GM12878 (cell line): ENCODE data around the gene AVEN. TPM values are rescaled to one million over a fixed set of nuclear protein-coding genes. Genes with fewer than 3 reads are reported as not detected.

ENCODE experiments used
- ATAC-seq: fragments of 200-7000 bp; cut with Tn5 transposase; 3 replicates; pipeline ENCODE4 v1.9.1; 2020; ENCODE audit warnings: mild to moderate bottlenecking, moderate library complexity
- BruUV-seq: library from RNA; stranded (reverse); fragments of 400-500 nt; replicated peaks from 2 replicates; lab custom pipeline; 2021; lab: Mats Ljungman, UMichigan
- CTCF ChIA-PET: fragments of 300-600 bp; sonication (Branson Sonifier 250); formaldehyde crosslinking; extraction: SDS; loops from one replicate; lab custom pipeline; 2021; ENCODE audit warnings: inconsistent platforms; lab: Yijun Ruan, JAX
- POLR2A ChIA-PET: fragments of 350-600 bp; formaldehyde crosslinking; extraction: SDS; loops from one replicate; lab custom pipeline; 2021; ENCODE audit warnings: inconsistent platforms; lab: Charles Lee
- RAD21 ChIA-PET: fragments of 300-600 bp; sonication (Branson Sonifier 250); formaldehyde crosslinking; loops from one replicate; lab custom pipeline; 2023; ENCODE audit warnings: antibody characterized with exemption; ENCODE audit not compliant: unreplicated experiment; lab: Charles Lee
- SMC1A ChIA-PET: fragments of 300-600 bp; sonication (Branson Sonifier 250); formaldehyde crosslinking; loops from one replicate; lab custom pipeline; 2023; ENCODE audit not compliant: unreplicated experiment, uncharacterized antibody; lab: Charles Lee
- DNase-seq: peaks from one replicate; pipeline ENCODE4 v3.0.0-alpha.2; 2011; ENCODE audit warnings: low read depth, low spot score
- FAIRE-seq: peaks from 3 replicates; lab custom pipeline; 2011; peaks lifted over from hg19 to GRCh38; lab: Jason Lieb, UNC
- H2AFZ ChIP-seq: 2 replicates; pipeline ENCODE4 v1.6.0; 2011; ENCODE audit warnings: low read depth, low read length, control low read depth; ENCODE audit not compliant: control insufficient read depth
- H3K27ac ChIP-seq: 2 replicates; pipeline ENCODE4 v1.5.1; 2011; ENCODE audit warnings: control low read depth; ENCODE audit not compliant: control insufficient read depth, insufficient read depth
- H3K27me3 ChIP-seq, 2 experiments: replicated peaks in 1 of 2; 2 replicates each; pipeline versions ENCODE4 v1.6.0 to v1.6.1; 2011; ENCODE audit warnings: low read length in 1 of 2; ENCODE audit not compliant: control insufficient read depth in 2 of 2, insufficient read depth in 2 of 2
- H3K36me3 ChIP-seq, 2 experiments: 2 replicates each; pipeline ENCODE4 v1.5.1; 2011; ENCODE audit warnings: low read length in 1 of 2; ENCODE audit not compliant: control insufficient read depth in 2 of 2, insufficient read depth in 2 of 2
- H3K4me1 ChIP-seq: 2 replicates; pipeline ENCODE4 v1.6.1; 2011; ENCODE audit warnings: mild to moderate bottlenecking, low read length, moderate library complexity, mixed read lengths; ENCODE audit not compliant: control insufficient read depth, insufficient read depth
- H3K4me2 ChIP-seq: 2 replicates; pipeline ENCODE4 v1.6.0; 2011; ENCODE audit warnings: control low read depth; ENCODE audit not compliant: control insufficient read depth, insufficient read depth
- H3K4me3 ChIP-seq: fragments of 200-600 bp; sonication (generic); 2 replicates; pipeline ENCODE4 v1.5.1; 2016
- H3K79me2 ChIP-seq: 2 replicates; pipeline ENCODE4 v1.6.0; 2011; ENCODE audit warnings: low read length; ENCODE audit not compliant: control insufficient read depth, insufficient read depth
- H3K9ac ChIP-seq: 2 replicates; pipeline ENCODE4 v1.8.0; 2011; ENCODE audit warnings: low read length, control low read depth, mixed read lengths; ENCODE audit not compliant: control insufficient read depth, insufficient read depth
- H3K9me3 ChIP-seq: replicated peaks from 3 replicates; pipeline ENCODE4 v1.5.1; 2011; ENCODE audit warnings: mild to moderate bottlenecking, low read length; ENCODE audit not compliant: control insufficient read depth, insufficient read depth
- H4K20me1 ChIP-seq: 2 replicates; pipeline ENCODE4 v1.6.0; 2011; ENCODE audit not compliant: control insufficient read depth, insufficient read depth
- BCL11A ChIP-seq: IDR thresholded peaks from 2 replicates; pipeline ENCODE4 v1.6.1; 2011; ENCODE audit warnings: low read depth, low read length
- ESRRA ChIP-seq: IDR thresholded peaks from 2 replicates; pipeline ENCODE4 v1.6.1; 2012; ENCODE audit warnings: mild to moderate bottlenecking, low read length, improper control_type of control experiment
- FOS ChIP-seq: IDR thresholded peaks from 3 replicates; pipeline ENCODE4 v1.6.1; 2011; ENCODE audit warnings: borderline replicate concordance; ENCODE audit not compliant: insufficient read length; ENCODE audit errors: extremely low read depth
- GABPA ChIP-seq: IDR thresholded peaks from 2 replicates; pipeline ENCODE4 v1.6.1; 2014; ENCODE audit warnings: antibody characterized with exemption, low read depth, mild to moderate bottlenecking, inconsistent platforms
- HDGF ChIP-seq: fragments of 450-650 bp; IDR thresholded peaks from 2 replicates; pipeline ENCODE4 v1.6.1; 2016; ENCODE audit warnings: antibody characterized with exemption
- MYC ChIP-seq: IDR thresholded peaks from 2 replicates; pipeline ENCODE4 v1.6.1; 2011; ENCODE audit warnings: mild to moderate bottlenecking, low read length, moderate library complexity, inconsistent platforms; ENCODE audit not compliant: insufficient read depth, insufficient replicate concordance, insufficient read length, severe bottlenecking
- NBN ChIP-seq: fragments of 450-650 bp; IDR thresholded peaks from 2 replicates; pipeline ENCODE4 v1.6.1; 2016
- NFYB ChIP-seq: IDR thresholded peaks from 2 replicates; pipeline ENCODE4 v1.6.1; 2011; ENCODE audit warnings: low read depth, mild to moderate bottlenecking, low read length, improper control_type of control experiment, moderate library complexity; ENCODE audit not compliant: insufficient read depth
- PAX5 ChIP-seq: IDR thresholded peaks from 2 replicates; pipeline ENCODE4 v1.6.1; 2011; ENCODE audit warnings: low read depth, low read length, borderline replicate concordance
- RAD21 ChIP-seq: IDR thresholded peaks from 2 replicates; pipeline ENCODE4 v1.6.1; 2011; ENCODE audit warnings: mild to moderate bottlenecking, low read depth, low read length, moderate library complexity; ENCODE audit not compliant: insufficient read depth
- SMARCA5 ChIP-seq: fragments of 450-650 bp; IDR thresholded peaks from 2 replicates; pipeline ENCODE4 v1.6.1; 2017; ENCODE audit warnings: mild to moderate bottlenecking
- WGBS: methylation state at CpG from one replicate; pipeline ENCODE4 v1.1.6; 2016; ENCODE audit warnings: low lambda C conversion rate; ENCODE audit not compliant: insufficient replicate concordance, insufficient coverage; ENCODE audit errors: missing lambda C conversion rate; 5-methylcytosine and 5-hydroxymethylcytosine counted together
- in situ Hi-C: fragments of 300-500 bp; cut with MboI; formaldehyde crosslinking; loops from 9 replicates; pipeline ENCODE4 v1.14.3; 2018; ENCODE audit warnings: mixed read lengths
- intact Hi-C: fragments of 100-400 bp; cut with micrococcal nuclease; formaldehyde crosslinking; loops from one replicate; pipeline ENCODE4 v1.14.2; 2022; ENCODE audit not compliant: unreplicated experiment
- polyA plus RNA-seq, 11 experiments: library from polyadenylated mRNA; depleted of rRNA in 4 of 11; unstranded in 6 of 11; stranded (reverse) in 5 of 11; fragments of >200 nt; fragmentation: Nextera tagmentation in 4 of 11; fragmentation: Illumina TruSeq in 1 of 11; extraction: Ambion mirVana in 4 of 11; extraction: Trizol in 1 of 11; gene quantifications; 1 replicate in 1 of 11; 2 replicates in 10 of 11; pipeline versions ENCODE4 v1.2.1 to v1.2.3, GENCODE V29; 2011 to 2016; ENCODE audit warnings: inconsistent platforms in 2 of 11, missing spikeins in 2 of 11, low read depth in 1 of 11
- total RNA-seq, 4 experiments: library from RNA; depleted of rRNA in 3 of 4; stranded (reverse); fragments of >200 nt in 3 of 4; fragmentation: Illumina TruSeq in 1 of 4; extraction: Trizol in 1 of 4; gene quantifications; 2 replicates each; pipeline versions ENCODE4 v1.2.1 to v1.2.3, GENCODE V29; 2013 to 2021

Gene AVEN
- total and polyA plus RNA-seq, 10 of the 15 experiments (the other 5 are each of a cell fraction or from before 2014, with no cell fraction given), result 1.4 to 15.1 (median 10.5) TPM

GRCh38 chr15:33860754-33861153 is 178.2 kb downstream of the AVEN start:
- Histone ChIP-seq H2AFZ (no peak overlapping the region), H3K27ac (no peak overlapping the region), H3K4me3 (no peak overlapping the region), H3K9ac (no peak overlapping the region), H3K36me3 (no peaks in the 10 kb centered on the region; a peak in 1 of 4 replicates), H3K9me3 (no peaks in the 10 kb centered on the region), H3K79me2 (no peaks in the 10 kb centered on the region), H3K4me1 (no peaks in the 10 kb centered on the region), H3K4me2 (no peak overlapping the region), H3K27me3 (no peaks in the 10 kb centered on the region), H4K20me1 (no peaks in the 10 kb centered on the region)
- DNase-seq, result no peak
- FAIRE-seq, result no peak
- ChIA-PET SMC1A (no interaction called here), RAD21 (no interaction called here), CTCF (no interaction called here), POLR2A (no interaction called here)
- BruUV-seq, result no TSS peak
- in situ Hi-C loops (no loop called here), intact Hi-C loops (no loop called here)
- TF ChIP-seq BCL11A (no peak), ESRRA (no peak), HDGF (no peak), FOS (no peak), PAX5 (no peak), MYC (no peak), GABPA (no peak), NFYB (no peak), SMARCA5 (no peak), RAD21 (no peak), NBN (no peak)
- WGBS, result 98% methylated on average over 3 of the region's 3 CpGs
- no peak for ATAC-seq
